H1 (cell line): ENCODE results near the gene UBAC1. TPM values are rescaled to one million over a fixed set of nuclear protein-coding genes. Genes with fewer than 3 reads are reported as not detected.
A peak's percentile ranks its signal among the peaks of the same experiment; 100 is the strongest.

Source experiments
- BCL11A ChIP-seq, 2 experiments: IDR thresholded peaks; one replicate each; pipeline ENCODE4 v1.6.1; 2011; ENCODE audit warnings: low read depth in 2 of 2, low read length in 2 of 2, mild to moderate bottlenecking in 2 of 2
- SP2 ChIP-seq: IDR thresholded peaks from 2 replicates; pipeline ENCODE4 v1.6.1; 2012; ENCODE audit warnings: mild to moderate bottlenecking, low read length, inconsistent platforms
- TAF1 ChIP-seq: IDR thresholded peaks from 2 replicates; pipeline ENCODE4 v1.6.1; 2011; ENCODE audit warnings: mild to moderate bottlenecking, low read depth, low read length
- polyA plus RNA-seq, 7 experiments: library from polyadenylated mRNA; depleted of rRNA in 3 of 7; stranded (reverse) in 5 of 7; unstranded in 2 of 7; fragments of >200 nt in 5 of 7; fragments of 200-250 nt in 2 of 7; gene quantifications; 1 replicate in 5 of 7; 2 replicates in 1 of 7; 4 replicates in 1 of 7; pipeline versions ENCODE4 v1.2.1 to v1.2.3, GENCODE V29; 2011 to 2013; ENCODE audit warnings: missing spikeins in 2 of 7, mixed read lengths in 2 of 7
- total RNA-seq: library from RNA; stranded (reverse); fragmentation: NEBNext Ultra II Directional; extraction: Animal tissue kit (Norgen Biotek cat#: 25700); gene quantifications from 2 replicates; pipeline ENCODE4 v1.2.1, GENCODE V29; 2021
- TF ChIP-seq, protein P1 (sequence below), 3 experiments: IDR thresholded peaks; 1 replicate in 2 of 3; 2 replicates in 1 of 3; pipeline versions ENCODE4 v1.5.1 to v1.6.1; 2011; ENCODE audit warnings: low read length in 3 of 3, mild to moderate bottlenecking in 3 of 3, inconsistent platforms in 2 of 3, low read depth in 1 of 3, moderate library complexity in 1 of 3; ENCODE audit not compliant: insufficient read depth in 1 of 3; ENCODE audit errors: control extremely low read depth in 1 of 3
- TF ChIP-seq, protein P2 (sequence below): IDR thresholded peaks from 2 replicates; pipeline ENCODE4 v1.6.1; 2012; ENCODE audit warnings: inconsistent platforms

Gene UBAC1
- total and polyA plus RNA-seq, 2 of the 8 experiments (the other 6 are each of a cell fraction or from before 2014, with no cell fraction given), result 59.3 to 85.2 TPM

- TF ChIP-seq, protein P1, sequence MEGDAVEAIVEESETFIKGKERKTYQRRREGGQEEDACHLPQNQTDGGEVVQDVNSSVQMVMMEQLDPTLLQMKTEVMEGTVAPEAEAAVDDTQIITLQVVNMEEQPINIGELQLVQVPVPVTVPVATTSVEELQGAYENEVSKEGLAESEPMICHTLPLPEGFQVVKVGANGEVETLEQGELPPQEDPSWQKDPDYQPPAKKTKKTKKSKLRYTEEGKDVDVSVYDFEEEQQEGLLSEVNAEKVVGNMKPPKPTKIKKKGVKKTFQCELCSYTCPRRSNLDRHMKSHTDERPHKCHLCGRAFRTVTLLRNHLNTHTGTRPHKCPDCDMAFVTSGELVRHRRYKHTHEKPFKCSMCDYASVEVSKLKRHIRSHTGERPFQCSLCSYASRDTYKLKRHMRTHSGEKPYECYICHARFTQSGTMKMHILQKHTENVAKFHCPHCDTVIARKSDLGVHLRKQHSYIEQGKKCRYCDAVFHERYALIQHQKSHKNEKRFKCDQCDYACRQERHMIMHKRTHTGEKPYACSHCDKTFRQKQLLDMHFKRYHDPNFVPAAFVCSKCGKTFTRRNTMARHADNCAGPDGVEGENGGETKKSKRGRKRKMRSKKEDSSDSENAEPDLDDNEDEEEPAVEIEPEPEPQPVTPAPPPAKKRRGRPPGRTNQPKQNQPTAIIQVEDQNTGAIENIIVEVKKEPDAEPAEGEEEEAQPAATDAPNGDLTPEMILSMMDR (IDR thresholded peaks at IDR 0.05; ENCODE audit: control extremely low read depth in 1 of 3, insufficient read depth in 1 of 3, low read depth in 1 of 3, low read length in 3 of 3), result no peak
- TF ChIP-seq SP2 (no peak), BCL11A (IDR thresholded peaks at IDR 0.05; ENCODE audit: low read depth in 2 of 2, low read length in 2 of 2) (no peak), TAF1 (0 out of 2 replicates have a peak, but pooled peaks have one; percentile 30)
- TF ChIP-seq, protein P2, sequence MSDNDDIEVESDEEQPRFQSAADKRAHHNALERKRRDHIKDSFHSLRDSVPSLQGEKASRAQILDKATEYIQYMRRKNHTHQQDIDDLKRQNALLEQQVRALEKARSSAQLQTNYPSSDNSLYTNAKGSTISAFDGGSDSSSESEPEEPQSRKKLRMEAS, result 0 out of 2 replicates have a peak, but pooled peaks have one; percentile 11
Observed at GRCh38 chr9:135992486-135993408, 31.6 kb upstream of the UBAC1 start (continued).
